Activated CD8-positive, alpha-beta T cell treated with anti-CD3 and anti-CD28 coated beads for 36 hours (primary cell): ENCODE data around the gene ASTN1. TPM values are rescaled to one million over a fixed set of nuclear protein-coding genes. Genes with fewer than 3 reads are reported as not detected.

ENCODE experiments used
- ATAC-seq: fragments of 200-7000 bp; cut with Tn5 transposase; one replicate; pipeline ENCODE4 v1.10.0; 2021; ENCODE audit warnings: mild to moderate bottlenecking, moderate library complexity
- CTCF ChIA-PET: fragments of 350-600 bp; sonication (Branson Sonifier 250); formaldehyde crosslinking; loops from one replicate; lab custom pipeline; 2021; ENCODE audit warnings: antibody characterized with exemption; lab: Charles Lee
- POLR2A ChIA-PET: fragments of 350-600 bp; sonication (Branson Sonifier 250); formaldehyde crosslinking; loops from one replicate; lab custom pipeline; 2021; ENCODE audit warnings: antibody characterized with exemption; lab: Charles Lee
- DNase-seq: peaks from one replicate; pipeline ENCODE4 v3.0.0-alpha.2; 2020
- H3K27ac Mint-ChIP-seq: one replicate; pipeline ENCODE4 v1.8.0; 2021; ENCODE audit warnings: mild to moderate bottlenecking, mixed read lengths
- H3K27me3 Mint-ChIP-seq: one replicate; pipeline ENCODE4 v1.8.0; 2021; ENCODE audit warnings: mixed read lengths
- H3K36me3 Mint-ChIP-seq: one replicate; pipeline ENCODE4 v1.8.0; 2021; ENCODE audit warnings: low read depth, mixed read lengths
- H3K4me1 Mint-ChIP-seq: one replicate; pipeline ENCODE4 v1.8.0; 2021; ENCODE audit warnings: low read depth, mixed read lengths
- H3K4me3 Mint-ChIP-seq: one replicate; pipeline ENCODE4 v1.8.0; 2021; ENCODE audit warnings: mild to moderate bottlenecking, moderate library complexity, mixed read lengths
- H3K9me3 Mint-ChIP-seq: one replicate; pipeline ENCODE4 v1.8.0; 2021; ENCODE audit warnings: mixed read lengths
- intact Hi-C: fragments of 100-400 bp; cut with micrococcal nuclease; formaldehyde crosslinking; loops from one replicate; pipeline ENCODE4 v1.10.0; 2022
- total RNA-seq, 2 experiments: library from RNA; stranded (reverse); gene quantifications; one replicate each; pipeline ENCODE4 v1.2.3, GENCODE V29; 2021
- TF ChIP-seq, protein P1 (sequence below): fragments of 200-600 bp; IDR thresholded peaks from one replicate; pipeline ENCODE4 v1.8.0; 2022; ENCODE audit warnings: antibody characterized with exemption, mild to moderate bottlenecking

Gene ASTN1
- total RNA-seq, 2 experiments from 2014 or later = not detected

- CTCF ChIA-PET = no interaction called here
- ATAC-seq (no peak), DNase-seq (no peak)
- Mint-ChIP-seq H3K27ac (no peak overlapping the region), H3K36me3 (no peaks in the 10 kb centered on the region), H3K9me3 (no peaks in the 10 kb centered on the region), H3K4me1 (no peaks in the 10 kb centered on the region), H3K27me3 (no peaks in the 10 kb centered on the region), H3K4me3 (no peak overlapping the region)
- TF ChIP-seq, protein P1, sequence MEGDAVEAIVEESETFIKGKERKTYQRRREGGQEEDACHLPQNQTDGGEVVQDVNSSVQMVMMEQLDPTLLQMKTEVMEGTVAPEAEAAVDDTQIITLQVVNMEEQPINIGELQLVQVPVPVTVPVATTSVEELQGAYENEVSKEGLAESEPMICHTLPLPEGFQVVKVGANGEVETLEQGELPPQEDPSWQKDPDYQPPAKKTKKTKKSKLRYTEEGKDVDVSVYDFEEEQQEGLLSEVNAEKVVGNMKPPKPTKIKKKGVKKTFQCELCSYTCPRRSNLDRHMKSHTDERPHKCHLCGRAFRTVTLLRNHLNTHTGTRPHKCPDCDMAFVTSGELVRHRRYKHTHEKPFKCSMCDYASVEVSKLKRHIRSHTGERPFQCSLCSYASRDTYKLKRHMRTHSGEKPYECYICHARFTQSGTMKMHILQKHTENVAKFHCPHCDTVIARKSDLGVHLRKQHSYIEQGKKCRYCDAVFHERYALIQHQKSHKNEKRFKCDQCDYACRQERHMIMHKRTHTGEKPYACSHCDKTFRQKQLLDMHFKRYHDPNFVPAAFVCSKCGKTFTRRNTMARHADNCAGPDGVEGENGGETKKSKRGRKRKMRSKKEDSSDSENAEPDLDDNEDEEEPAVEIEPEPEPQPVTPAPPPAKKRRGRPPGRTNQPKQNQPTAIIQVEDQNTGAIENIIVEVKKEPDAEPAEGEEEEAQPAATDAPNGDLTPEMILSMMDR = no peak
- POLR2A ChIA-PET = no interaction called here
- intact Hi-C loops = no loop called here
These were observed 323.3 kb downstream of the ASTN1 start for GRCh38 chr1:176841238-176841637.

DNA sequence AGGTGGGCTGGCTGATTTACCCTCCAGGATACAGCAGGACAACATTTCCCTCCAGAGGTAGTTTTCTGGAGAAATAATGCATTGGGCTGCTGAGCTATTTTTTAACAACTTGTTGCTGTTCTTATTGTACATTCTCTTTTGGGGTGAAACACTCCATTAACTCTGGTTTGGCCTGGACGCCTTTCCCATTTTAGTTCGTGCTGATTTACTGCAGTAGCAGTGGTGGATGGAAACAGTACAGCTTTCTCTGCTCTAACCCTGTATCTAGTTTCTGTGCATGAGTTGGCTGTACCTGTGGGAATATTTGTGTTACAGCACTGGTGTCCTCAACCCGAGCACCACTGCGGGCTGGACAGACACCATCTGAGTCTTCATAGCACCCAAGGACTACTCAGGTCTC is 325.3 kb downstream of the ASTN1 start:
- no peaks in the 10 kb centered on the region for H3K9me3 Mint-ChIP-seq
- POLR2A ChIA-PET = no interaction called here
- TF ChIP-seq, protein P1 = no peak
- ATAC-seq (no peak), DNase-seq (no peak)
- intact Hi-C loops = no loop called here
- no peaks in the 10 kb centered on the region for H3K4me1 Mint-ChIP-seq
- no peak overlapping the region for H3K4me3 Mint-ChIP-seq
- H3K36me3 Mint-ChIP-seq = no peaks in the 10 kb centered on the region
- H3K27me3 Mint-ChIP-seq = no peaks in the 10 kb centered on the region
- CTCF ChIA-PET = no interaction called here
- H3K27ac Mint-ChIP-seq = no peak overlapping the region

GRCh38 chr1:176838276-176838995 is 326.1 kb downstream of the ASTN1 start:
- TF ChIP-seq, protein P1 = no peak
- no peak overlapping the region for H3K27ac Mint-ChIP-seq
- no peaks in the 10 kb centered on the region for H3K4me1 Mint-ChIP-seq
- CTCF ChIA-PET = no interaction called here
- no peaks in the 10 kb centered on the region for H3K36me3 Mint-ChIP-seq
- no peaks in the 10 kb centered on the region for H3K27me3 Mint-ChIP-seq
- DNase-seq = no peak
- intact Hi-C loops = no loop called here
- H3K4me3 Mint-ChIP-seq = no peak overlapping the region
- no peaks in the 10 kb centered on the region for H3K9me3 Mint-ChIP-seq
- no peak for ATAC-seq
- POLR2A ChIA-PET = no interaction called here

GRCh38 chr1:176837708-176838107 is 326.8 kb downstream of the ASTN1 start:
- no peaks in the 10 kb centered on the region for H3K36me3 Mint-ChIP-seq
- H3K27ac Mint-ChIP-seq = no peak overlapping the region
- H3K9me3 Mint-ChIP-seq = no peaks in the 10 kb centered on the region
- H3K4me1 Mint-ChIP-seq = no peaks in the 10 kb centered on the region
- H3K4me3 Mint-ChIP-seq = no peak overlapping the region
- intact Hi-C loops = no loop called here
- TF ChIP-seq, protein P1 = no peak
- no peak for DNase-seq
- POLR2A ChIA-PET = no interaction called here
- H3K27me3 Mint-ChIP-seq = no peaks in the 10 kb centered on the region
- no peak for ATAC-seq
- CTCF ChIA-PET = no interaction called here

- Mint-ChIP-seq H3K4me3 (no peak overlapping the region), H3K4me1 (no peaks in the 10 kb centered on the region), H3K27ac (no peak overlapping the region), H3K9me3 (no peaks in the 10 kb centered on the region), H3K36me3 (no peaks in the 10 kb centered on the region), H3K27me3 (no peaks in the 10 kb centered on the region)
- ChIA-PET CTCF (no interaction called here), POLR2A (no interaction called here)
- DNase-seq = no peak
- intact Hi-C loops = no loop called here
- TF ChIP-seq, protein P1 = no peak
- no peak for ATAC-seq
These were observed 333.4 kb downstream of the ASTN1 start for GRCh38 chr1:176831150-176831549.
